Measurements from ENCODE around the gene KAZN.

The KAZN gene

DNA sequence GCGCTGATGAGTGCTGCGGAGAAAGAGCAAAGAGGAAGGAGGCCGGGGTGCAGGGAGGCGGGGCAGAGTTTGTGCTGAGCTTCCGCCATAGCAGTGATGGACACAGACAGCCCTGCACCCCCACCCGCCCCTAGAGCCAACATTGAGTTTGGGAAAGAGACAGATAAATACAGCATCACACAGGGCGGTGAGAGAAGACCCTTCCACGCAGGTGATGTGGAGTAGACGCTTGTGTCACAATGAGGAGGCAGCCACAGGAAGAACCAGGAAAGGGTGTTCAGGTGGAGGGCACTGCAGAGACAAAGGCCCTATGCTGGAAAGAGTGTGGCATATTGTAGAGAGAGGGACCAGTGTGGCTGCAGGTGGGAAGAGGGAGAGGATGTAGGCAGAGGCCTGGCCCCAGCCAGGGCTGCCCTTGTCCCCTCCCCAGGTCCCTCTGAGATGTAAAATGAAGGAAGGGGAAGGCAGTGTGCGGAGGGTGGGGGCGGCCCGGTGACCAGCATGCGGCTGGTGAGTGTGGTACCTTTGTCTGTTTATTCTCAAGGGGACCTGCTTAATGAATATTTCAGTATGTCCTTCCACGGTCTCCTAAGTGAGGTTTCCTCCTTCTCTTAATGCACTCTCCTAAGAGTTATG, 360.7 kb downstream of the KAZN start (continued):
- TF ChIP-seq, protein P1, sequence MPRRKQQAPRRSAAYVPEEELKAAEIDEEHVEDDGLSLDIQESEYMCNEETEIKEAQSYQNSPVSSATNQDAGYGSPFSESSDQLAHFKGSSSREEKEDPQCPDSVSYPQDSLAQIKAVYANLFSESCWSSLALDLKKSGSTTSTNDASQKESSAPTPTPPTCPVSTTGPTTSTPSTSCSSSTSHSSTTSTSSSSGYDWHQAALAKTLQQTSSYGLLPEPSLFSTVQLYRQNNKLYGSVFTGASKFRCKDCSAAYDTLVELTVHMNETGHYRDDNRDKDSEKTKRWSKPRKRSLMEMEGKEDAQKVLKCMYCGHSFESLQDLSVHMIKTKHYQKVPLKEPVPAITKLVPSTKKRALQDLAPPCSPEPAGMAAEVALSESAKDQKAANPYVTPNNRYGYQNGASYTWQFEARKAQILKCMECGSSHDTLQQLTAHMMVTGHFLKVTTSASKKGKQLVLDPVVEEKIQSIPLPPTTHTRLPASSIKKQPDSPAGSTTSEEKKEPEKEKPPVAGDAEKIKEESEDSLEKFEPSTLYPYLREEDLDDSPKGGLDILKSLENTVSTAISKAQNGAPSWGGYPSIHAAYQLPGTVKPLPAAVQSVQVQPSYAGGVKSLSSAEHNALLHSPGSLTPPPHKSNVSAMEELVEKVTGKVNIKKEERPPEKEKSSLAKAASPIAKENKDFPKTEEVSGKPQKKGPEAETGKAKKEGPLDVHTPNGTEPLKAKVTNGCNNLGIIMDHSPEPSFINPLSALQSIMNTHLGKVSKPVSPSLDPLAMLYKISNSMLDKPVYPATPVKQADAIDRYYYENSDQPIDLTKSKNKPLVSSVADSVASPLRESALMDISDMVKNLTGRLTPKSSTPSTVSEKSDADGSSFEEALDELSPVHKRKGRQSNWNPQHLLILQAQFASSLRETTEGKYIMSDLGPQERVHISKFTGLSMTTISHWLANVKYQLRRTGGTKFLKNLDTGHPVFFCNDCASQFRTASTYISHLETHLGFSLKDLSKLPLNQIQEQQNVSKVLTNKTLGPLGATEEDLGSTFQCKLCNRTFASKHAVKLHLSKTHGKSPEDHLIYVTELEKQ (tag by site-specific recombination; IDR thresholded peaks at IDR 0.05; ENCODE audit: borderline replicate concordance), result no peak
- TF ChIP-seq ZNF423 (tag by site-specific recombination; IDR thresholded peaks at IDR 0.05) (no peak), ZNF707 (tag by site-specific recombination; IDR thresholded peaks at IDR 0.05) (no peak), ZNF133 (tag by site-specific recombination; IDR thresholded peaks at IDR 0.05) (no peak), ZNF416 (tag by site-specific recombination; IDR thresholded peaks at IDR 0.05) (no peak), ZNF785 (tag by site-specific recombination; IDR thresholded peaks at IDR 0.05) (no peak)
- TF ChIP-seq, protein P2, sequence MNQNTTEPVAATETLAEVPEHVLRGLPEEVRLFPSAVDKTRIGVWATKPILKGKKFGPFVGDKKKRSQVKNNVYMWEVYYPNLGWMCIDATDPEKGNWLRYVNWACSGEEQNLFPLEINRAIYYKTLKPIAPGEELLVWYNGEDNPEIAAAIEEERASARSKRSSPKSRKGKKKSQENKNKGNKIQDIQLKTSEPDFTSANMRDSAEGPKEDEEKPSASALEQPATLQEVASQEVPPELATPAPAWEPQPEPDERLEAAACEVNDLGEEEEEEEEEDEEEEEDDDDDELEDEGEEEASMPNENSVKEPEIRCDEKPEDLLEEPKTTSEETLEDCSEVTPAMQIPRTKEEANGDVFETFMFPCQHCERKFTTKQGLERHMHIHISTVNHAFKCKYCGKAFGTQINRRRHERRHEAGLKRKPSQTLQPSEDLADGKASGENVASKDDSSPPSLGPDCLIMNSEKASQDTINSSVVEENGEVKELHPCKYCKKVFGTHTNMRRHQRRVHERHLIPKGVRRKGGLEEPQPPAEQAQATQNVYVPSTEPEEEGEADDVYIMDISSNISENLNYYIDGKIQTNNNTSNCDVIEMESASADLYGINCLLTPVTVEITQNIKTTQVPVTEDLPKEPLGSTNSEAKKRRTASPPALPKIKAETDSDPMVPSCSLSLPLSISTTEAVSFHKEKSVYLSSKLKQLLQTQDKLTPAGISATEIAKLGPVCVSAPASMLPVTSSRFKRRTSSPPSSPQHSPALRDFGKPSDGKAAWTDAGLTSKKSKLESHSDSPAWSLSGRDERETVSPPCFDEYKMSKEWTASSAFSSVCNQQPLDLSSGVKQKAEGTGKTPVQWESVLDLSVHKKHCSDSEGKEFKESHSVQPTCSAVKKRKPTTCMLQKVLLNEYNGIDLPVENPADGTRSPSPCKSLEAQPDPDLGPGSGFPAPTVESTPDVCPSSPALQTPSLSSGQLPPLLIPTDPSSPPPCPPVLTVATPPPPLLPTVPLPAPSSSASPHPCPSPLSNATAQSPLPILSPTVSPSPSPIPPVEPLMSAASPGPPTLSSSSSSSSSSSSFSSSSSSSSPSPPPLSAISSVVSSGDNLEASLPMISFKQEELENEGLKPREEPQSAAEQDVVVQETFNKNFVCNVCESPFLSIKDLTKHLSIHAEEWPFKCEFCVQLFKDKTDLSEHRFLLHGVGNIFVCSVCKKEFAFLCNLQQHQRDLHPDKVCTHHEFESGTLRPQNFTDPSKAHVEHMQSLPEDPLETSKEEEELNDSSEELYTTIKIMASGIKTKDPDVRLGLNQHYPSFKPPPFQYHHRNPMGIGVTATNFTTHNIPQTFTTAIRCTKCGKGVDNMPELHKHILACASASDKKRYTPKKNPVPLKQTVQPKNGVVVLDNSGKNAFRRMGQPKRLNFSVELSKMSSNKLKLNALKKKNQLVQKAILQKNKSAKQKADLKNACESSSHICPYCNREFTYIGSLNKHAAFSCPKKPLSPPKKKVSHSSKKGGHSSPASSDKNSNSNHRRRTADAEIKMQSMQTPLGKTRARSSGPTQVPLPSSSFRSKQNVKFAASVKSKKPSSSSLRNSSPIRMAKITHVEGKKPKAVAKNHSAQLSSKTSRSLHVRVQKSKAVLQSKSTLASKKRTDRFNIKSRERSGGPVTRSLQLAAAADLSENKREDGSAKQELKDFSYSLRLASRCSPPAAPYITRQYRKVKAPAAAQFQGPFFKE (tag by site-specific recombination; IDR thresholded peaks at IDR 0.05; ENCODE audit: borderline replicate concordance), result no peak
- TF ChIP-seq, protein P3, sequence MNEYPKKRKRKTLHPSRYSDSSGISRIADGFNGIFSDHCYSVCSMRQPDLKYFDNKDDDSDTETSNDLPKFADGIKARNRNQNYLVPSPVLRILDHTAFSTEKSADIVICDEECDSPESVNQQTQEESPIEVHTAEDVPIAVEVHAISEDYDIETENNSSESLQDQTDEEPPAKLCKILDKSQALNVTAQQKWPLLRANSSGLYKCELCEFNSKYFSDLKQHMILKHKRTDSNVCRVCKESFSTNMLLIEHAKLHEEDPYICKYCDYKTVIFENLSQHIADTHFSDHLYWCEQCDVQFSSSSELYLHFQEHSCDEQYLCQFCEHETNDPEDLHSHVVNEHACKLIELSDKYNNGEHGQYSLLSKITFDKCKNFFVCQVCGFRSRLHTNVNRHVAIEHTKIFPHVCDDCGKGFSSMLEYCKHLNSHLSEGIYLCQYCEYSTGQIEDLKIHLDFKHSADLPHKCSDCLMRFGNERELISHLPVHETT (tag by site-specific recombination; IDR thresholded peaks at IDR 0.05), result no peak

DNA sequence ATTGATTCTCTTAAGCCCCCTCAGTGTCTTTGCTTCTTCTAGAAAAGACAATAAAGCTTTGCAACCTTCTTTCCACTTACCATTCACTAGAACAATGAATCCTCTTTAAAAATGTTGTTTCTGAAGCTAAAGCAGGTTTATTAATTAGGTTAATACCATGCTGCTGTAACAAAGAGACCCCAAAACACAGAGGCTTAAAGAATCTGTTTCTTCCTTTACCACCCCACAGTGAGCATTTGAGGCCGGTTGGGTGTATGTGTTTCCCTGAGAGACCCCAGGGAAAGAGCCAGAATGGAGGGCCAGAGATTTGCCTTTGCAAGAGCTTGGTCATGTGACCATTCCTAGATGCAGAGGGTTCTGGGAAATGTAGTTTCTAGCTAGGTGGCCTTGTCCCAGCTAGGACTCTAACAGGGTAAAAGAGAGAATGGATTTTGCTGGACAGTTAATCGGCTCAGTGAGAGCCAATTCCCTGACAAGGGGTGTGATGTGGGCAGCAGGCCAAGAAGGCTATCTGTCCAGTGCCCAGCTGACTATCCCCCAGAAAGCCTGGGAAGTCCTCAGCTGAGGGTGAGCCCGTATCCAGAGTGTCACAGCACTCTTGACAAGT, 363.3 kb downstream of the KAZN start:
- H3K9me3 ChIP-seq (ENCODE audit: control insufficient read depth, insufficient read depth, low read depth, low read length), result no peaks in the 10 kb centered on the region
- H3K4me1 ChIP-seq (ENCODE audit: control insufficient read depth, insufficient read depth, low read length), result no peaks in the 10 kb centered on the region
- ChIA-PET POLR2A (no interaction called here), CTCF (no interaction called here)
- peaks cover 0 to 57% of the 10 kb centered on the region in 2 experiments; a peak in 1 of 3 replicates for H3K36me3 ChIP-seq (ENCODE audit: control insufficient read depth in 2 of 2, insufficient read depth in 1 of 2, low read length in 2 of 2)
- H3K4me3 ChIP-seq (ENCODE audit: low read depth, low read length), result no peak overlapping the region
- no peak overlapping the region for H3K27ac ChIP-seq (ENCODE audit: extremely low read depth, low read depth, low read length)
- TF ChIP-seq ZBTB7A (tag by site-specific recombination; IDR thresholded peaks at IDR 0.05; ENCODE audit: low read depth) (no peak), ZNF404 (tag by site-specific recombination; IDR thresholded peaks at IDR 0.05) (no peak), ZNF610 (tag by site-specific recombination; IDR thresholded peaks at IDR 0.05; ENCODE audit: borderline replicate concordance) (no peak), ZNF146 (tag by site-specific recombination; IDR thresholded peaks at IDR 0.05) (no peak), ZBTB48 (tag by site-specific recombination; IDR thresholded peaks at IDR 0.05) (no peak), ZNF623 (tag by site-specific recombination; IDR thresholded peaks at IDR 0.05) (no peak), SALL2 (tag by site-specific recombination; IDR thresholded peaks at IDR 0.05; ENCODE audit: borderline replicate concordance) (no peak), ZNF654 (tag by site-specific recombination; IDR thresholded peaks at IDR 0.05; ENCODE audit: low read depth) (no peak)
- TF ChIP-seq, protein P4, sequence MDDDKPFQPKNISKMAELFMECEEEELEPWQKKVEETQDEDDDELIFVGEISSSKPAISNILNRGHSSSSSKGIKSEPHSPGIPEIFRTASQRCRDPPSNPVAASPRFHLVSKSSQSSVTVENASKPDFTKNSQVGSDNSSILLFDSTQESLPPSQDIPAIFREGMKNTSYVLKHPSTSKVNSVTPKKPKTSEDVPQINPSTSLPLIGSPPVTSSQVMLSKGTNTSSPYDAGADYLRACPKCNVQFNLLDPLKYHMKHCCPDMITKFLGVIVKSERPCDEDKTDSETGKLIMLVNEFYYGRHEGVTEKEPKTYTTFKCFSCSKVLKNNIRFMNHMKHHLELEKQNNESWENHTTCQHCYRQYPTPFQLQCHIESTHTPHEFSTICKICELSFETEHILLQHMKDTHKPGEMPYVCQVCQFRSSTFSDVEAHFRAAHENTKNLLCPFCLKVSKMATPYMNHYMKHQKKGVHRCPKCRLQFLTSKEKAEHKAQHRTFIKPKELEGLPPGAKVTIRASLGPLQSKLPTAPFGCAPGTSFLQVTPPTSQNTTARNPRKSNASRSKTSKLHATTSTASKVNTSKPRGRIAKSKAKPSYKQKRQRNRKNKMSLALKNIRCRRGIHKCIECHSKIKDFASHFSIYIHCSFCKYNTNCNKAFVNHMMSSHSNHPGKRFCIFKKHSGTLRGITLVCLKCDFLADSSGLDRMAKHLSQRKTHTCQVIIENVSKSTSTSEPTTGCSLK (tag by site-specific recombination; IDR thresholded peaks at IDR 0.05), result no peak
- TF ChIP-seq, protein P5, sequence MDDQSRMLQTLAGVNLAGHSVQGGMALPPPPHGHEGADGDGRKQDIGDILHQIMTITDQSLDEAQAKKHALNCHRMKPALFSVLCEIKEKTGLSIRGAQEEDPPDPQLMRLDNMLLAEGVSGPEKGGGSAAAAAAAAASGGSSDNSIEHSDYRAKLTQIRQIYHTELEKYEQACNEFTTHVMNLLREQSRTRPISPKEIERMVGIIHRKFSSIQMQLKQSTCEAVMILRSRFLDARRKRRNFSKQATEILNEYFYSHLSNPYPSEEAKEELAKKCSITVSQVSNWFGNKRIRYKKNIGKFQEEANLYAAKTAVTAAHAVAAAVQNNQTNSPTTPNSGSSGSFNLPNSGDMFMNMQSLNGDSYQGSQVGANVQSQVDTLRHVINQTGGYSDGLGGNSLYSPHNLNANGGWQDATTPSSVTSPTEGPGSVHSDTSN (CRISPR knock-in tag; IDR thresholded peaks at IDR 0.05), result no peak
- TF ChIP-seq, protein P6, sequence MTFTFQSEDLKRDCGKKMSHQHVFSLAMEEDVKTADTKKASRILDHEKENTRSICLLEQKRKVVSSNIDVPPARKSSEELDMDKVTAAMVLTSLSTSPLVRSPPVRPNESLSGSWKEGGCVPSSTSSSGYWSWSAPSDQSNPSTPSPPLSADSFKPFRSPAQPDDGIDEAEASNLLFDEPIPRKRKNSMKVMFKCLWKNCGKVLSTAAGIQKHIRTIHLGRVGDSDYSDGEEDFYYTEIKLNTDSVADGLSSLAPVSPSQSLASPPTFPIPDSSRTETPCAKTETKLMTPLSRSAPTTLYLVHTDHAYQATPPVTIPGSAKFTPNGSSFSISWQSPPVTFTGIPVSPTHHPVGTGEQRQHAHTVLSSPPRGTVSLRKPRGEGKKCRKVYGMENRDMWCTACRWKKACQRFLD (tag by site-specific recombination; IDR thresholded peaks at IDR 0.05), result no peak

Data from HEK293 (cell line).